ENCODE results near the gene ZNF592.

- TF ChIP-seq, protein P1, sequence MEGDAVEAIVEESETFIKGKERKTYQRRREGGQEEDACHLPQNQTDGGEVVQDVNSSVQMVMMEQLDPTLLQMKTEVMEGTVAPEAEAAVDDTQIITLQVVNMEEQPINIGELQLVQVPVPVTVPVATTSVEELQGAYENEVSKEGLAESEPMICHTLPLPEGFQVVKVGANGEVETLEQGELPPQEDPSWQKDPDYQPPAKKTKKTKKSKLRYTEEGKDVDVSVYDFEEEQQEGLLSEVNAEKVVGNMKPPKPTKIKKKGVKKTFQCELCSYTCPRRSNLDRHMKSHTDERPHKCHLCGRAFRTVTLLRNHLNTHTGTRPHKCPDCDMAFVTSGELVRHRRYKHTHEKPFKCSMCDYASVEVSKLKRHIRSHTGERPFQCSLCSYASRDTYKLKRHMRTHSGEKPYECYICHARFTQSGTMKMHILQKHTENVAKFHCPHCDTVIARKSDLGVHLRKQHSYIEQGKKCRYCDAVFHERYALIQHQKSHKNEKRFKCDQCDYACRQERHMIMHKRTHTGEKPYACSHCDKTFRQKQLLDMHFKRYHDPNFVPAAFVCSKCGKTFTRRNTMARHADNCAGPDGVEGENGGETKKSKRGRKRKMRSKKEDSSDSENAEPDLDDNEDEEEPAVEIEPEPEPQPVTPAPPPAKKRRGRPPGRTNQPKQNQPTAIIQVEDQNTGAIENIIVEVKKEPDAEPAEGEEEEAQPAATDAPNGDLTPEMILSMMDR (conservative IDR thresholded peaks at IDR 0.05 in 1 of 2, IDR thresholded peaks at IDR 0.05 in 1 of 2; ENCODE audit: extremely low read depth in 1 of 2, insufficient read depth in 1 of 2, low read depth in 1 of 2, low read length in 2 of 2): no peak
- TF ChIP-seq EZH2 (IDR thresholded peaks at IDR 0.05; ENCODE audit: borderline replicate concordance, low read length): no peak
Observed at GRCh38 chr15:84814916-84815315, 66.5 kb downstream of the ZNF592 start.
